NT2/D1 (cell line): Measurements from ENCODE around the gene CRTAC1.

Experiments
- SUZ12 ChIP-seq: IDR thresholded peaks from 2 replicates; pipeline ENCODE4 v1.6.1; 2011; ENCODE audit not compliant: insufficient read length, insufficient read depth; ENCODE audit errors: extremely low read depth
- YY1 ChIP-seq: IDR thresholded peaks from 2 replicates; pipeline ENCODE4 v1.6.1; 2011; ENCODE audit not compliant: insufficient read length, insufficient read depth

- TF ChIP-seq SUZ12 (no peak), YY1 (no peak)
Observed at GRCh38 chr10:97919012-97919411, 111.4 kb downstream of the CRTAC1 start.
